ENCODE data around the gene STKLD1. TPM values are rescaled to one million over a fixed set of nuclear protein-coding genes. Genes with fewer than 3 reads are reported as not detected.
A peak's percentile ranks its signal among the peaks of the same experiment; 100 is the strongest.

STKLD1 gene
- total and polyA plus RNA-seq, 9 of the 15 experiments (the other 6 are each of a cell fraction or from before 2014, with no cell fraction given), result 0.10 to 0.65 (median 0.33) TPM; not detected in 2

GRCh38 chr9:133335924-133336811, 40.0 kb upstream of the STKLD1 start, which contains the start of gene SURF6 (continued):
- TF ChIP-seq, protein P1, sequence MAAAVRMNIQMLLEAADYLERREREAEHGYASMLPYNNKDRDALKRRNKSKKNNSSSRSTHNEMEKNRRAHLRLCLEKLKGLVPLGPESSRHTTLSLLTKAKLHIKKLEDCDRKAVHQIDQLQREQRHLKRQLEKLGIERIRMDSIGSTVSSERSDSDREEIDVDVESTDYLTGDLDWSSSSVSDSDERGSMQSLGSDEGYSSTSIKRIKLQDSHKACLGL (CRISPR knock-in tag; IDR thresholded peaks at IDR 0.05; ENCODE audit: borderline replicate concordance, poor library complexity, severe bottlenecking), result peak; percentile 77
- TF ChIP-seq CAMTA2 (CRISPR knock-in tag; conservative IDR thresholded peaks at IDR 0.05) (peak; percentile 83; the same call in 1 of the 2 replicates), SREBF1 (IDR thresholded peaks at IDR 0.05; ENCODE audit: borderline replicate concordance, low read depth, low read length) (no peak), CUX1 (CRISPR knock-in tag; IDR thresholded peaks at IDR 0.05) (no peak), ZNF224 (CRISPR knock-in tag; IDR thresholded peaks at IDR 0.05) (no peak), NCOA6 (IDR thresholded peaks at IDR 0.05) (no peak), FOSL1 (tag; conservative IDR thresholded peaks at IDR 0.05) (peak; percentile 34; the same call in 1 of the 2 replicates), TRIM24 (IDR thresholded peaks at IDR 0.05) (no peak), ZNF77 (CRISPR knock-in tag; IDR thresholded peaks at IDR 0.05) (no peak), HOXB6 (CRISPR knock-in tag; IDR thresholded peaks at IDR 0.05; ENCODE audit: borderline replicate concordance) (no peak), RFX7 (CRISPR knock-in tag; IDR thresholded peaks at IDR 0.05) (no peak), CBX3 (IDR thresholded peaks at IDR 0.05; ENCODE audit: borderline replicate concordance in 1 of 2, low read length in 2 of 2) (peak in 1 of 2 experiments; percentile 83; a peak in 1 of 3 replicates), FOXP4 (CRISPR knock-in tag; IDR thresholded peaks at IDR 0.05; ENCODE audit: borderline replicate concordance) (0 out of 2 replicates have a peak, but pooled peaks have one; percentile 77), U2AF2 (optimal IDR thresholded peaks at IDR 0.05; ENCODE audit: low read depth, low read length) (no peak)
- TF ChIP-seq, protein P2, sequence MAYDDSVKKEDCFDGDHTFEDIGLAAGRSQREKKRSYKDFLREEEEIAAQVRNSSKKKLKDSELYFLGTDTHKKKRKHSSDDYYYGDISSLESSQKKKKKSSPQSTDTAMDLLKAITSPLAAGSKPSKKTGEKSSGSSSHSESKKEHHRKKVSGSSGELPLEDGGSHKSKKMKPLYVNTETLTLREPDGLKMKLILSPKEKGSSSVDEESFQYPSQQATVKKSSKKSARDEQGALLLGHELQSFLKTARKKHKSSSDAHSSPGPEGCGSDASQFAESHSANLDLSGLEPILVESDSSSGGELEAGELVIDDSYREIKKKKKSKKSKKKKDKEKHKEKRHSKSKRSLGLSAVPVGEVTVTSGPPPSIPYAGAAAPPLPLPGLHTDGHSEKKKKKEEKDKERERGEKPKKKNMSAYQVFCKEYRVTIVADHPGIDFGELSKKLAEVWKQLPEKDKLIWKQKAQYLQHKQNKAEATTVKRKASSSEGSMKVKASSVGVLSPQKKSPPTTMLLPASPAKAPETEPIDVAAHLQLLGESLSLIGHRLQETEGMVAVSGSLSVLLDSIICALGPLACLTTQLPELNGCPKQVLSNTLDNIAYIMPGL (CRISPR knock-in tag; IDR thresholded peaks at IDR 0.05), result no peak
- TF ChIP-seq, protein P3, sequence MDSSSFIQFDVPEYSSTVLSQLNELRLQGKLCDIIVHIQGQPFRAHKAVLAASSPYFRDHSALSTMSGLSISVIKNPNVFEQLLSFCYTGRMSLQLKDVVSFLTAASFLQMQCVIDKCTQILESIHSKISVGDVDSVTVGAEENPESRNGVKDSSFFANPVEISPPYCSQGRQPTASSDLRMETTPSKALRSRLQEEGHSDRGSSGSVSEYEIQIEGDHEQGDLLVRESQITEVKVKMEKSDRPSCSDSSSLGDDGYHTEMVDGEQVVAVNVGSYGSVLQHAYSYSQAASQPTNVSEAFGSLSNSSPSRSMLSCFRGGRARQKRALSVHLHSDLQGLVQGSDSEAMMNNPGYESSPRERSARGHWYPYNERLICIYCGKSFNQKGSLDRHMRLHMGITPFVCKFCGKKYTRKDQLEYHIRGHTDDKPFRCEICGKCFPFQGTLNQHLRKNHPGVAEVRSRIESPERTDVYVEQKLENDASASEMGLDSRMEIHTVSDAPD (CRISPR knock-in tag; IDR thresholded peaks at IDR 0.05), result no peak

Data from K562 (cell line).